Ovary (tissue), 3 donors: Measurements from ENCODE around the gene RFC2.

Experiments
- EP300 ChIP-seq: sonication (generic); formaldehyde crosslinking; IDR thresholded peaks from one replicate; pipeline ENCODE4 v1.6.1; 2017; ENCODE audit warnings: antibody characterized with exemption
- POLR2A ChIP-seq: fragments of 450-650 bp; IDR thresholded peaks from one replicate; pipeline ENCODE4 v1.6.1; 2017; ENCODE audit warnings: antibody characterized with exemption, mild to moderate bottlenecking, moderate library complexity
- TF ChIP-seq, protein P1 (sequence below), 3 donors: fragments of 450-650 bp in 2 of 3; fragments of 200-600 bp in 1 of 3; IDR thresholded peaks; one replicate each; pipeline versions ENCODE4 v1.5.1 to v1.8.0; 2016 to 2022; ENCODE audit warnings: antibody characterized with exemption in 3 of 3, mild to moderate bottlenecking in 1 of 3
- donor health status: DM: no; HTN: no; CAD: no.

DNA sequence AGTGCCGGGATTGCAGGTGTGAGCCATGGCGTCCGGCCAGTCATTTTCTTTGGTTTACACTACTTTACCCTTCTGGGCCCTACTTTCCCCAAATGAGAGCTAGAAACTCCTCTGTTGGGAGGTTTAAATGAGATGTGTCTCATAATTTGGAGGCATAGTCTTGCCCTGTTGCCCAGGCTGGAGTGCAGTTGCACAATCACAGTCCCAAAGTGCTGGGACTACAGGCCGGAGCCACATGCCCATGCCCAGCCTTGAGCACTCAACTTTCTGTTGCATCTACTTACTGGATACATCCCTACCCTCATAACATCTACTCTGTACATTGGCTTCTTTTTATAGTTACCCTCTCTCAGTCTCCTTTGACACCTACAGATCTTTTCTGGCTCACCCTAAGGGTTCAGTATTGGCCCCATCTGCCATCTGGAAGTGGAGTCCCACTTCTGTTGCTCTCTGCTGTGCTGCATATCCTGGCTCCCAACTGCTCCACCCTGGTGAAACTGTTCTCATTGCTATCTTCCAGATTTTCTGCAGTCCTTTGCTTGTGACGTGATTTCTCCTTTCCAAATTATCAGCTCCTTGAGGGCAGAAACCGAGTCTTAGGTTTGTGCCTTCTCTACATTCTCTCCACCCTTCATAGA lies 71.6 kb downstream of the RFC2 start:
- TF ChIP-seq POLR2A (no peak), EP300 (no peak)
- TF ChIP-seq, protein P1, sequence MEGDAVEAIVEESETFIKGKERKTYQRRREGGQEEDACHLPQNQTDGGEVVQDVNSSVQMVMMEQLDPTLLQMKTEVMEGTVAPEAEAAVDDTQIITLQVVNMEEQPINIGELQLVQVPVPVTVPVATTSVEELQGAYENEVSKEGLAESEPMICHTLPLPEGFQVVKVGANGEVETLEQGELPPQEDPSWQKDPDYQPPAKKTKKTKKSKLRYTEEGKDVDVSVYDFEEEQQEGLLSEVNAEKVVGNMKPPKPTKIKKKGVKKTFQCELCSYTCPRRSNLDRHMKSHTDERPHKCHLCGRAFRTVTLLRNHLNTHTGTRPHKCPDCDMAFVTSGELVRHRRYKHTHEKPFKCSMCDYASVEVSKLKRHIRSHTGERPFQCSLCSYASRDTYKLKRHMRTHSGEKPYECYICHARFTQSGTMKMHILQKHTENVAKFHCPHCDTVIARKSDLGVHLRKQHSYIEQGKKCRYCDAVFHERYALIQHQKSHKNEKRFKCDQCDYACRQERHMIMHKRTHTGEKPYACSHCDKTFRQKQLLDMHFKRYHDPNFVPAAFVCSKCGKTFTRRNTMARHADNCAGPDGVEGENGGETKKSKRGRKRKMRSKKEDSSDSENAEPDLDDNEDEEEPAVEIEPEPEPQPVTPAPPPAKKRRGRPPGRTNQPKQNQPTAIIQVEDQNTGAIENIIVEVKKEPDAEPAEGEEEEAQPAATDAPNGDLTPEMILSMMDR (IDR thresholded peaks at IDR 0.05) = no peak
